ENCODE data around the gene CA5A.
"Not testable (repeated sequence)": the region's sequence is repeated elsewhere in the genome, so short reads cannot be mapped to it uniquely, and the experiment has no call there.

Gene CA5A

GRCh38 chr16:87860553-87861299, 75.6 kb downstream of the CA5A start:
- Histone ChIP-seq H3K27ac (no peak overlapping the region), H2AFZ (ENCODE audit: low read depth) (no peak overlapping the region), H3K27me3 (ENCODE audit: insufficient read depth, low read depth) (no peaks in the 10 kb centered on the region), H3K36me3 (ENCODE audit: insufficient read depth) (peaks cover 2% of the 10 kb centered on the region; the same call in 1 of the 2 replicates), H3K79me2 (ENCODE audit: insufficient read depth, low read depth) (peaks cover 97% of the 10 kb centered on the region), H3K4me1 (ENCODE audit: low read depth, poor library complexity, severe bottlenecking) (peaks cover 46% of the 10 kb centered on the region), H3K9ac (no peak overlapping the region), H4K20me1 (ENCODE audit: insufficient read depth) (peaks cover 62% of the 10 kb centered on the region), H3K4me3 (IDR thresholded peaks at IDR 0.05; ENCODE audit: insufficient read depth, low read depth, low read length) (no peak overlapping the region), H3K4me2 (no peak overlapping the region)
- TF ChIP-seq CTCF (conservative IDR thresholded peaks at IDR 0.05; ENCODE audit: low read depth, low read length): no peak

GRCh38 chr16:87858151-87858993, 78.0 kb downstream of the CA5A start:
- H3K4me2 ChIP-seq; H3K27ac ChIP-seq; H3K27me3 ChIP-seq (ENCODE audit: insufficient read depth, low read depth); H3K9ac ChIP-seq; H2AFZ ChIP-seq (ENCODE audit: low read depth); H3K4me3 ChIP-seq (IDR thresholded peaks at IDR 0.05; ENCODE audit: insufficient read depth, low read depth, low read length); H3K36me3 ChIP-seq (ENCODE audit: insufficient read depth): not testable (repeated sequence)
- peaks cover 43% of the 10 kb centered on the region for H3K4me1 ChIP-seq (ENCODE audit: low read depth, poor library complexity, severe bottlenecking)
- peaks cover 96% of the 10 kb centered on the region for H3K79me2 ChIP-seq (ENCODE audit: insufficient read depth, low read depth)
- peaks cover 55% of the 10 kb centered on the region for H4K20me1 ChIP-seq (ENCODE audit: insufficient read depth)

- peaks cover 98% of the 10 kb centered on the region for H3K79me2 ChIP-seq (ENCODE audit: insufficient read depth, low read depth)
- H3K36me3 ChIP-seq (ENCODE audit: insufficient read depth): peaks cover 2% of the 10 kb centered on the region; the same call in 1 of the 2 replicates
- H2AFZ ChIP-seq (ENCODE audit: low read depth): no peak overlapping the region
- TF ChIP-seq CTCF (conservative IDR thresholded peaks at IDR 0.05; ENCODE audit: low read depth, low read length): no peak
- no peak overlapping the region for H3K9ac ChIP-seq
- H3K27me3 ChIP-seq (ENCODE audit: insufficient read depth, low read depth): no peaks in the 10 kb centered on the region
- H3K4me2 ChIP-seq: no peak overlapping the region
- no peak overlapping the region for H3K4me3 ChIP-seq (IDR thresholded peaks at IDR 0.05; ENCODE audit: insufficient read depth, low read depth, low read length)
- peaks cover 52% of the 10 kb centered on the region for H4K20me1 ChIP-seq (ENCODE audit: insufficient read depth)
- no peak overlapping the region for H3K27ac ChIP-seq
- peaks cover 45% of the 10 kb centered on the region for H3K4me1 ChIP-seq (ENCODE audit: low read depth, poor library complexity, severe bottlenecking)
Observed at GRCh38 chr16:87856791-87857228, 79.5 kb downstream of the CA5A start.

GRCh38 chr16:87855852-87856715, 80.2 kb downstream of the CA5A start:
- peaks cover 98% of the 10 kb centered on the region for H3K79me2 ChIP-seq (ENCODE audit: insufficient read depth, low read depth)

More at GRCh38 chr16:87855852-87856715, 80.2 kb downstream of the CA5A start:
- Histone ChIP-seq H2AFZ (ENCODE audit: low read depth) (no peak overlapping the region), H3K27me3 (ENCODE audit: insufficient read depth, low read depth) (no peaks in the 10 kb centered on the region), H3K4me3 (IDR thresholded peaks at IDR 0.05; ENCODE audit: insufficient read depth, low read depth, low read length) (no peak overlapping the region), H3K27ac (no peak overlapping the region), H3K4me2 (no peak overlapping the region), H4K20me1 (ENCODE audit: insufficient read depth) (peaks cover 45% of the 10 kb centered on the region), H3K4me1 (ENCODE audit: low read depth, poor library complexity, severe bottlenecking) (peaks cover 38% of the 10 kb centered on the region), H3K36me3 (ENCODE audit: insufficient read depth) (peaks cover 6% of the 10 kb centered on the region; the same call in 1 of the 2 replicates), H3K9ac (no peak overlapping the region)
- TF ChIP-seq CTCF (conservative IDR thresholded peaks at IDR 0.05; ENCODE audit: low read depth, low read length): no peak

All from KMS-11 (cell line).